Measurements from ENCODE around the gene DPH7. TPM values are rescaled to one million over a fixed set of nuclear protein-coding genes. Genes with fewer than 3 reads are reported as not detected.

Gene DPH7
- total RNA-seq, 1 experiment from 2014 or later, result 43.9 TPM

GRCh38 chr9:137606005-137606621, 27.4 kb upstream of the DPH7 start:
- TF ChIP-seq, protein P1, sequence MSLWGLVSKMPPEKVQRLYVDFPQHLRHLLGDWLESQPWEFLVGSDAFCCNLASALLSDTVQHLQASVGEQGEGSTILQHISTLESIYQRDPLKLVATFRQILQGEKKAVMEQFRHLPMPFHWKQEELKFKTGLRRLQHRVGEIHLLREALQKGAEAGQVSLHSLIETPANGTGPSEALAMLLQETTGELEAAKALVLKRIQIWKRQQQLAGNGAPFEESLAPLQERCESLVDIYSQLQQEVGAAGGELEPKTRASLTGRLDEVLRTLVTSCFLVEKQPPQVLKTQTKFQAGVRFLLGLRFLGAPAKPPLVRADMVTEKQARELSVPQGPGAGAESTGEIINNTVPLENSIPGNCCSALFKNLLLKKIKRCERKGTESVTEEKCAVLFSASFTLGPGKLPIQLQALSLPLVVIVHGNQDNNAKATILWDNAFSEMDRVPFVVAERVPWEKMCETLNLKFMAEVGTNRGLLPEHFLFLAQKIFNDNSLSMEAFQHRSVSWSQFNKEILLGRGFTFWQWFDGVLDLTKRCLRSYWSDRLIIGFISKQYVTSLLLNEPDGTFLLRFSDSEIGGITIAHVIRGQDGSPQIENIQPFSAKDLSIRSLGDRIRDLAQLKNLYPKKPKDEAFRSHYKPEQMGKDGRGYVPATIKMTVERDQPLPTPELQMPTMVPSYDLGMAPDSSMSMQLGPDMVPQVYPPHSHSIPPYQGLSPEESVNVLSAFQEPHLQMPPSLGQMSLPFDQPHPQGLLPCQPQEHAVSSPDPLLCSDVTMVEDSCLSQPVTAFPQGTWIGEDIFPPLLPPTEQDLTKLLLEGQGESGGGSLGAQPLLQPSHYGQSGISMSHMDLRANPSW (CRISPR knock-in tag; conservative IDR thresholded peaks at IDR 0.05; ENCODE audit: low read depth), result 0 out of 2 replicates have a peak, but pooled peaks have one; percentile 66
- peak; percentile 11; the same call in 1 of the 2 replicates for TF ChIP-seq SP1 (CRISPR knock-in tag; conservative IDR thresholded peaks at IDR 0.05)
- no peak for TF ChIP-seq EMX1 (CRISPR knock-in tag; IDR thresholded peaks at IDR 0.05)
- TF ChIP-seq NFE2L1 (CRISPR knock-in tag; IDR thresholded peaks at IDR 0.05), result no peak
- TF ChIP-seq ERG (CRISPR knock-in tag; IDR thresholded peaks at IDR 0.05), result no peak
- TF ChIP-seq, protein P2, sequence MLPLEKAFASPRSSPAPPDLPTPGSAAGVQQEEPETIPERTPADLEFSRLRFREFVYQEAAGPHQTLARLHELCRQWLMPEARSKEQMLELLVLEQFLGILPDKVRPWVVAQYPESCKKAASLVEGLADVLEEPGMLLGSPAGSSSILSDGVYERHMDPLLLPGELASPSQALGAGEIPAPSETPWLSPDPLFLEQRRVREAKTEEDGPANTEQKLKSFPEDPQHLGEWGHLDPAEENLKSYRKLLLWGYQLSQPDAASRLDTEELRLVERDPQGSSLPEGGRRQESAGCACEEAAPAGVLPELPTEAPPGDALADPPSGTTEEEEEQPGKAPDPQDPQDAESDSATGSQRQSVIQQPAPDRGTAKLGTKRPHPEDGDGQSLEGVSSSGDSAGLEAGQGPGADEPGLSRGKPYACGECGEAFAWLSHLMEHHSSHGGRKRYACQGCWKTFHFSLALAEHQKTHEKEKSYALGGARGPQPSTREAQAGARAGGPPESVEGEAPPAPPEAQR (CRISPR knock-in tag; IDR thresholded peaks at IDR 0.05), result no peak
- TF ChIP-seq, protein P3, sequence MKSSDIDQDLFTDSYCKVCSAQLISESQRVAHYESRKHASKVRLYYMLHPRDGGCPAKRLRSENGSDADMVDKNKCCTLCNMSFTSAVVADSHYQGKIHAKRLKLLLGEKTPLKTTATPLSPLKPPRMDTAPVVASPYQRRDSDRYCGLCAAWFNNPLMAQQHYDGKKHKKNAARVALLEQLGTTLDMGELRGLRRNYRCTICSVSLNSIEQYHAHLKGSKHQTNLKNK (CRISPR knock-in tag; IDR thresholded peaks at IDR 0.05), result no peak
- TF ChIP-seq HMGA2 (CRISPR knock-in tag; IDR thresholded peaks at IDR 0.05), result no peak
- 0 out of 2 replicates have a peak, but pooled peaks have one; percentile 65 for TF ChIP-seq TP53 (CRISPR knock-in tag; IDR thresholded peaks at IDR 0.05)
- peak; percentile 96 for TF ChIP-seq ZNF423 (CRISPR knock-in tag; IDR thresholded peaks at IDR 0.05)
- no peak for TF ChIP-seq ZNF396 (CRISPR knock-in tag; IDR thresholded peaks at IDR 0.05; ENCODE audit: borderline replicate concordance)
- TF ChIP-seq CBFB (CRISPR knock-in tag; IDR thresholded peaks at IDR 0.05; ENCODE audit: low read depth), result 0 out of 2 replicates have a peak, but pooled peaks have one; percentile 29
- no peak for TF ChIP-seq JUN (CRISPR knock-in tag; IDR thresholded peaks at IDR 0.05)
- TF ChIP-seq, protein P4, sequence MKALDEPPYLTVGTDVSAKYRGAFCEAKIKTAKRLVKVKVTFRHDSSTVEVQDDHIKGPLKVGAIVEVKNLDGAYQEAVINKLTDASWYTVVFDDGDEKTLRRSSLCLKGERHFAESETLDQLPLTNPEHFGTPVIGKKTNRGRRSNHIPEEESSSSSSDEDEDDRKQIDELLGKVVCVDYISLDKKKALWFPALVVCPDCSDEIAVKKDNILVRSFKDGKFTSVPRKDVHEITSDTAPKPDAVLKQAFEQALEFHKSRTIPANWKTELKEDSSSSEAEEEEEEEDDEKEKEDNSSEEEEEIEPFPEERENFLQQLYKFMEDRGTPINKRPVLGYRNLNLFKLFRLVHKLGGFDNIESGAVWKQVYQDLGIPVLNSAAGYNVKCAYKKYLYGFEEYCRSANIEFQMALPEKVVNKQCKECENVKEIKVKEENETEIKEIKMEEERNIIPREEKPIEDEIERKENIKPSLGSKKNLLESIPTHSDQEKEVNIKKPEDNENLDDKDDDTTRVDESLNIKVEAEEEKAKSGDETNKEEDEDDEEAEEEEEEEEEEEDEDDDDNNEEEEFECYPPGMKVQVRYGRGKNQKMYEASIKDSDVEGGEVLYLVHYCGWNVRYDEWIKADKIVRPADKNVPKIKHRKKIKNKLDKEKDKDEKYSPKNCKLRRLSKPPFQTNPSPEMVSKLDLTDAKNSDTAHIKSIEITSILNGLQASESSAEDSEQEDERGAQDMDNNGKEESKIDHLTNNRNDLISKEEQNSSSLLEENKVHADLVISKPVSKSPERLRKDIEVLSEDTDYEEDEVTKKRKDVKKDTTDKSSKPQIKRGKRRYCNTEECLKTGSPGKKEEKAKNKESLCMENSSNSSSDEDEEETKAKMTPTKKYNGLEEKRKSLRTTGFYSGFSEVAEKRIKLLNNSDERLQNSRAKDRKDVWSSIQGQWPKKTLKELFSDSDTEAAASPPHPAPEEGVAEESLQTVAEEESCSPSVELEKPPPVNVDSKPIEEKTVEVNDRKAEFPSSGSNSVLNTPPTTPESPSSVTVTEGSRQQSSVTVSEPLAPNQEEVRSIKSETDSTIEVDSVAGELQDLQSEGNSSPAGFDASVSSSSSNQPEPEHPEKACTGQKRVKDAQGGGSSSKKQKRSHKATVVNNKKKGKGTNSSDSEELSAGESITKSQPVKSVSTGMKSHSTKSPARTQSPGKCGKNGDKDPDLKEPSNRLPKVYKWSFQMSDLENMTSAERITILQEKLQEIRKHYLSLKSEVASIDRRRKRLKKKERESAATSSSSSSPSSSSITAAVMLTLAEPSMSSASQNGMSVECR (CRISPR knock-in tag; IDR thresholded peaks at IDR 0.05; ENCODE audit: borderline replicate concordance), result 0 out of 2 replicates have a peak, but pooled peaks have one; percentile 8
- TF ChIP-seq, protein P5, sequence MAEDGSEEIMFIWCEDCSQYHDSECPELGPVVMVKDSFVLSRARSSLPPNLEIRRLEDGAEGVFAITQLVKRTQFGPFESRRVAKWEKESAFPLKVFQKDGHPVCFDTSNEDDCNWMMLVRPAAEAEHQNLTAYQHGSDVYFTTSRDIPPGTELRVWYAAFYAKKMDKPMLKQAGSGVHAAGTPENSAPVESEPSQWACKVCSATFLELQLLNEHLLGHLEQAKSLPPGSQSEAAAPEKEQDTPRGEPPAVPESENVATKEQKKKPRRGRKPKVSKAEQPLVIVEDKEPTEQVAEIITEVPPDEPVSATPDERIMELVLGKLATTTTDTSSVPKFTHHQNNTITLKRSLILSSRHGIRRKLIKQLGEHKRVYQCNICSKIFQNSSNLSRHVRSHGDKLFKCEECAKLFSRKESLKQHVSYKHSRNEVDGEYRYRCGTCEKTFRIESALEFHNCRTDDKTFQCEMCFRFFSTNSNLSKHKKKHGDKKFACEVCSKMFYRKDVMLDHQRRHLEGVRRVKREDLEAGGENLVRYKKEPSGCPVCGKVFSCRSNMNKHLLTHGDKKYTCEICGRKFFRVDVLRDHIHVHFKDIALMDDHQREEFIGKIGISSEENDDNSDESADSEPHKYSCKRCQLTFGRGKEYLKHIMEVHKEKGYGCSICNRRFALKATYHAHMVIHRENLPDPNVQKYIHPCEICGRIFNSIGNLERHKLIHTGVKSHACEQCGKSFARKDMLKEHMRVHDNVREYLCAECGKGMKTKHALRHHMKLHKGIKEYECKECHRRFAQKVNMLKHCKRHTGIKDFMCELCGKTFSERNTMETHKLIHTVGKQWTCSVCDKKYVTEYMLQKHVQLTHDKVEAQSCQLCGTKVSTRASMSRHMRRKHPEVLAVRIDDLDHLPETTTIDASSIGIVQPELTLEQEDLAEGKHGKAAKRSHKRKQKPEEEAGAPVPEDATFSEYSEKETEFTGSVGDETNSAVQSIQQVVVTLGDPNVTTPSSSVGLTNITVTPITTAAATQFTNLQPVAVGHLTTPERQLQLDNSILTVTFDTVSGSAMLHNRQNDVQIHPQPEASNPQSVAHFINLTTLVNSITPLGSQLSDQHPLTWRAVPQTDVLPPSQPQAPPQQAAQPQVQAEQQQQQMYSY (CRISPR knock-in tag; IDR thresholded peaks at IDR 0.05), result no peak
- TF ChIP-seq, protein P6, sequence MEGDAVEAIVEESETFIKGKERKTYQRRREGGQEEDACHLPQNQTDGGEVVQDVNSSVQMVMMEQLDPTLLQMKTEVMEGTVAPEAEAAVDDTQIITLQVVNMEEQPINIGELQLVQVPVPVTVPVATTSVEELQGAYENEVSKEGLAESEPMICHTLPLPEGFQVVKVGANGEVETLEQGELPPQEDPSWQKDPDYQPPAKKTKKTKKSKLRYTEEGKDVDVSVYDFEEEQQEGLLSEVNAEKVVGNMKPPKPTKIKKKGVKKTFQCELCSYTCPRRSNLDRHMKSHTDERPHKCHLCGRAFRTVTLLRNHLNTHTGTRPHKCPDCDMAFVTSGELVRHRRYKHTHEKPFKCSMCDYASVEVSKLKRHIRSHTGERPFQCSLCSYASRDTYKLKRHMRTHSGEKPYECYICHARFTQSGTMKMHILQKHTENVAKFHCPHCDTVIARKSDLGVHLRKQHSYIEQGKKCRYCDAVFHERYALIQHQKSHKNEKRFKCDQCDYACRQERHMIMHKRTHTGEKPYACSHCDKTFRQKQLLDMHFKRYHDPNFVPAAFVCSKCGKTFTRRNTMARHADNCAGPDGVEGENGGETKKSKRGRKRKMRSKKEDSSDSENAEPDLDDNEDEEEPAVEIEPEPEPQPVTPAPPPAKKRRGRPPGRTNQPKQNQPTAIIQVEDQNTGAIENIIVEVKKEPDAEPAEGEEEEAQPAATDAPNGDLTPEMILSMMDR (IDR thresholded peaks at IDR 0.05), result no peak
- no peak overlapping the region for H3K27ac Mint-ChIP-seq
- H3K4me1 Mint-ChIP-seq, result peaks cover 17% of the 10 kb centered on the region
- ChIA-PET CTCF (interaction anchor here (0.6 to 1.4 kb wide), 2 partner anchors 10 to 89 kb away, joined by 3 to 6 read pairs; no protein-coding TSS in a partner anchor), POLR2A (no interaction called here)
- H3K36me3 Mint-ChIP-seq, result no peaks in the 10 kb centered on the region
- H3K27me3 Mint-ChIP-seq (ENCODE audit: low read depth), result peaks cover 28% of the 10 kb centered on the region
- H3K4me3 Mint-ChIP-seq, result peak overlapping the region; percentile 72
- DNase-seq (ENCODE audit: low spot score), result peak; percentile 43
- peak; percentile 4 for ATAC-seq
- no peaks in the 10 kb centered on the region for H3K9me3 Mint-ChIP-seq
